Endothelial cell (in vitro differentiated cells): ENCODE data around the gene TSPAN33. TPM values are rescaled to one million over a fixed set of nuclear protein-coding genes. Genes with fewer than 3 reads are reported as not detected.
A peak's percentile ranks its signal among the peaks of the same experiment; 100 is the strongest.

Experiments used
- DNase-seq: peaks from one replicate; pipeline ENCODE4 v3.0.0; 2021; ENCODE audit warnings: low spot score
- H3K27ac Mint-ChIP-seq: one replicate; pipeline ENCODE4 v1.8.0; 2021; ENCODE audit warnings: mixed read lengths, inconsistent platforms; ENCODE audit not compliant: unreplicated experiment
- H3K27me3 Mint-ChIP-seq: one replicate; pipeline ENCODE4 v1.8.0; 2021; ENCODE audit warnings: mild to moderate bottlenecking, moderate library complexity, mixed read lengths, inconsistent platforms; ENCODE audit not compliant: unreplicated experiment
- H3K36me3 Mint-ChIP-seq: one replicate; pipeline ENCODE4 v1.8.0; 2021; ENCODE audit warnings: mild to moderate bottlenecking, low read depth, mixed read lengths, inconsistent platforms; ENCODE audit not compliant: unreplicated experiment
- H3K4me1 Mint-ChIP-seq: one replicate; pipeline ENCODE4 v1.8.0; 2021; ENCODE audit warnings: mild to moderate bottlenecking, mixed read lengths, inconsistent platforms; ENCODE audit not compliant: unreplicated experiment
- H3K4me3 Mint-ChIP-seq: one replicate; pipeline ENCODE4 v1.8.0; 2021; ENCODE audit warnings: mild to moderate bottlenecking, mixed read lengths, inconsistent platforms; ENCODE audit not compliant: unreplicated experiment
- H3K9me3 Mint-ChIP-seq: one replicate; pipeline ENCODE4 v1.8.0; 2021; ENCODE audit warnings: mixed read lengths, inconsistent platforms; ENCODE audit not compliant: unreplicated experiment
- CTCF ChIP-seq: fragments of 200-600 bp; sonication (generic); IDR thresholded peaks from one replicate; pipeline ENCODE4 v1.5.0; 2021; ENCODE audit warnings: antibody characterized with exemption; ENCODE audit not compliant: unreplicated experiment
- total RNA-seq: library from RNA; stranded (reverse); fragmentation: NEBNext Ultra II Directional; extraction: Animal tissue kit (Norgen Biotek cat#: 25700); gene quantifications from one replicate; pipeline ENCODE4 v1.2.1, GENCODE V29; 2021; ENCODE audit not compliant: unreplicated experiment

Gene TSPAN33
- total RNA-seq, 1 donor from 2014 or later: 1.8 TPM

- Mint-ChIP-seq H3K27ac (no peak overlapping the region), H3K9me3 (no peaks in the 10 kb centered on the region), H3K4me1 (peaks cover 14% of the 10 kb centered on the region), H3K36me3 (no peaks in the 10 kb centered on the region), H3K27me3 (peaks cover 4% of the 10 kb centered on the region), H3K4me3 (no peak overlapping the region)
- no peak for DNase-seq
- TF ChIP-seq CTCF: no peak
Observed at GRCh38 chr7:129184981-129185670, 40.6 kb downstream of the TSPAN33 start.

- no peak for TF ChIP-seq CTCF
Observed at GRCh38 chr7:129186749-129187260, 42.3 kb downstream of the TSPAN33 start.

GRCh38 chr7:129187681-129188371 lies 43.3 kb downstream of the TSPAN33 start:
- H3K27me3 Mint-ChIP-seq: peaks cover 4% of the 10 kb centered on the region
- H3K9me3 Mint-ChIP-seq: no peaks in the 10 kb centered on the region
- no peak for DNase-seq
- no peak overlapping the region for H3K27ac Mint-ChIP-seq
- TF ChIP-seq CTCF: no peak
- H3K36me3 Mint-ChIP-seq: no peaks in the 10 kb centered on the region
- H3K4me1 Mint-ChIP-seq: peaks cover 17% of the 10 kb centered on the region
- H3K4me3 Mint-ChIP-seq: peak overlapping the region; percentile 82

More at GRCh38 chr7:129186749-129187260, 42.3 kb downstream of the TSPAN33 start:
- no peak overlapping the region for H3K4me3 Mint-ChIP-seq
- no peak for DNase-seq
- no peaks in the 10 kb centered on the region for H3K36me3 Mint-ChIP-seq
- H3K27me3 Mint-ChIP-seq: peaks cover 4% of the 10 kb centered on the region
- peaks cover 14% of the 10 kb centered on the region for H3K4me1 Mint-ChIP-seq
- no peak overlapping the region for H3K27ac Mint-ChIP-seq
- no peaks in the 10 kb centered on the region for H3K9me3 Mint-ChIP-seq

GRCh38 chr7:129188372-129188891 lies 43.9 kb downstream of the TSPAN33 start, which contains the start of gene SMO:
Gene SMO, plus strand, starts transcription at chr7:129188633. Its CDS starts 519 bp downstream, at chr7:129189152.
- Mint-ChIP-seq H3K27ac (no peak within 1 kb of the TSS), H3K36me3 (no peaks in the 10 kb centered on the region), H3K27me3 (peaks cover 4% of the 10 kb centered on the region), H3K4me1 (peaks cover 17% of the 10 kb centered on the region), H3K9me3 (no peaks in the 10 kb centered on the region), H3K4me3 (peak within 1 kb of the TSS; percentile 94)
- no peak for TF ChIP-seq CTCF
- DNase-seq: peak; percentile 57
